Measurements from ENCODE around the gene JOSD1. TPM values are rescaled to one million over a fixed set of nuclear protein-coding genes. Genes with fewer than 3 reads are reported as not detected.

Gene JOSD1
- total RNA-seq, 3 donors from 2014 or later = 60.5 to 80.8 (median 61.3) TPM

DNA sequence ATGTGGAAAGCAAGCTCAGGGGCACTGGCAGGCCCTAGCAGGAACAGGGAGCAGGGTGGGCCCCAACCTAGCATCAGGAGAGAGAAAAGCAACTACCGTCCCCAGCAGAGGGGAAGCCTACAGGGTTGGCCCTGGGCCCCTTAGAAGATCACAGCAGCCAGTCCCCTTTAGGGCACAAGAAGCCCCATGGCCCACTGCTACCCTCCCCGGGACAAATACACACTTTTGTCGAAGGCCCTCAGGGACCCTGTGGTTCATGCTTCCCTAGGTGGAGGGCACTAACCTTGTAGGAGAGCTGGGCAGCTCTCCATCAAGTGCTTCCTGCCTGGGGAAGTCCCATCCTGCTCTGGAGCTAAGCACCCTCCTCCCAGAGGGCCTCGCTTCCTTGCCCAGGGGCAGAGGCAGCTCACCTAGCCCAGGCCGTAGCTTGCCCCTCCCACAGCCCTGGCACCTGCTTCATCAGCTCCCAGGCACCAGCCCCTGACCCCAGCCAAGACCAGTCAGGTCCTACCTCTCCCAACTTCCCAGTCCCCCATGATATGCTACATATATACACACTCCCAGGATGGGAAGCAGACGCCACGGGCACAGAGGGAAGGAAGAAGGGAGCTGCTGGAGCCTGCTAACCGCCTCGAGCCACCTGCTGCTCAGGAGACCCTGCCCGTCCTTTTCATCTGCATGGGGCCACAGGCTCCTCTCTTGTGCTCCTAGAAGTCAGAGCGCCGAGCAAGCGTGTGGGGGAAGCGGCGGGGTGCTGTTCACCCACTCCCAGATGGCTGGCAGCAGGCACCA lies 34.9 kb upstream of the JOSD1 start:
- Histone ChIP-seq H3K36me3 (peaks cover 23% of the 10 kb centered on the region), H3K27ac (peak overlapping the region; percentile 52 to 81), H3K4me1 (peaks cover 12 to 20% of the 10 kb centered on the region in 2 donors), H3K4me3 (no peak overlapping the region), H3K27me3 (no peaks in the 10 kb centered on the region), H3K9me3 (no peaks in the 10 kb centered on the region)
- intact Hi-C loops (cut with DNase I; ENCODE audit: low total_unique reads) = no loop called here
- TF ChIP-seq POLR2A (IDR thresholded peaks at IDR 0.05) (no peak), POLR2AphosphoS5 (IDR thresholded peaks at IDR 0.05) (no peak)
- TF ChIP-seq, protein P1, sequence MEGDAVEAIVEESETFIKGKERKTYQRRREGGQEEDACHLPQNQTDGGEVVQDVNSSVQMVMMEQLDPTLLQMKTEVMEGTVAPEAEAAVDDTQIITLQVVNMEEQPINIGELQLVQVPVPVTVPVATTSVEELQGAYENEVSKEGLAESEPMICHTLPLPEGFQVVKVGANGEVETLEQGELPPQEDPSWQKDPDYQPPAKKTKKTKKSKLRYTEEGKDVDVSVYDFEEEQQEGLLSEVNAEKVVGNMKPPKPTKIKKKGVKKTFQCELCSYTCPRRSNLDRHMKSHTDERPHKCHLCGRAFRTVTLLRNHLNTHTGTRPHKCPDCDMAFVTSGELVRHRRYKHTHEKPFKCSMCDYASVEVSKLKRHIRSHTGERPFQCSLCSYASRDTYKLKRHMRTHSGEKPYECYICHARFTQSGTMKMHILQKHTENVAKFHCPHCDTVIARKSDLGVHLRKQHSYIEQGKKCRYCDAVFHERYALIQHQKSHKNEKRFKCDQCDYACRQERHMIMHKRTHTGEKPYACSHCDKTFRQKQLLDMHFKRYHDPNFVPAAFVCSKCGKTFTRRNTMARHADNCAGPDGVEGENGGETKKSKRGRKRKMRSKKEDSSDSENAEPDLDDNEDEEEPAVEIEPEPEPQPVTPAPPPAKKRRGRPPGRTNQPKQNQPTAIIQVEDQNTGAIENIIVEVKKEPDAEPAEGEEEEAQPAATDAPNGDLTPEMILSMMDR (IDR thresholded peaks at IDR 0.05) = no peak
- DNase-seq (ENCODE audit: low spot score in 2 of 2) = no peak

DNA sequence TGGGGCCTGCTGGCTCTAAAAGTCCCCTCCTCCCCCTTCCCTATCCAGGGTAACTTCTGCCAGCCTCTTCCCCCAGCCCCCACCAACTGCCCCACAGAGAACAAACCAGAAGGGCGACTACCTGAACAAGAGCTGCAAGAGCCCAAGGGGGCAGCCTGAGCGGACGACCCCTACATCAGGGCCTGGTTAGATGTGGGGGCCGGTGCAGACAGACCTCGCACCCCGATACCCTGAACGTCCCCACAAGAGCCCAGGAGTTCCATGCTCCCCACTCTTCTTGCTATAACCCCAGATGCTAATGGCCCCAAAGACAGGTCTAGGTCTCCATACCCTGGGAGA lies 34.4 kb upstream of the JOSD1 start:
- Histone ChIP-seq H3K9me3 (no peaks in the 10 kb centered on the region), H3K36me3 (peaks cover 23% of the 10 kb centered on the region), H3K4me3 (no peak overlapping the region), H3K4me1 (peaks cover 12 to 20% of the 10 kb centered on the region in 2 donors), H3K27ac (peak overlapping the region; percentile 52 to 81), H3K27me3 (no peaks in the 10 kb centered on the region)
- TF ChIP-seq POLR2AphosphoS5 (IDR thresholded peaks at IDR 0.05) = no peak
- no peak for TF ChIP-seq POLR2A (IDR thresholded peaks at IDR 0.05)
- intact Hi-C loops (cut with DNase I; ENCODE audit: low total_unique reads) = no loop called here
- no peak for DNase-seq (ENCODE audit: low spot score in 2 of 2)

DNA sequence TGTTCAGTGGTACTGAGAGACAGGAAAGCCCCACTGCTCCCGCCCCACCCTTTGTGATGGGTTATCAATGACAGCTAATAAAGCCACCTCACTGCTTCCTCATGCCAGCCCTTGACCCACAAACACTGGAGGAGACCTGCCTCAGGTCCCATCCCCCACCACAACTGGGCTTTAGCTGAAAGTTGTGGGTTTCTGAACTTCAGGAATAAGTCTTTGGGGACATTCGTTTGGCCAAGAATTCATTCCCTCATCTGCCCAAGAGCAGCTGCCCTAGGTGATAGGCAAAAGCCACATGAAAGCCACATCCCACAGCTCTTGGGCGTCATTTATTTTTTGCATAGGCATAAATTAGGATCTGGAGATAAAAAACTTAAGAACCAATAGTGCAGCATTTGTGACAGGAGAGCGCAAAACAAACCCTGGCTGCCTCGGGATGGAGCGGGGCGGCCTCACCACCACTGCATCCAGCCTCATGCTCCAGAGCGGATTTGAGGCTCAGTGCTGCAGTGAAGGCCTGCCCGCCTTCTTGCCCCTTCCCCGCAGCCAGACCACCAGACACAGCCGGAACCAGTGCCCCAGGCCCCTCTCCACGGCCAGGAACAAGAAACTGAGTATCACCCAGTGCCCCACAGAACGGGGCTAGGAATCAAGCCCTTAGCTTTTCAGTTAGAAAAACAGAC lies 33.8 kb upstream of the JOSD1 start:
- peaks cover 28% of the 10 kb centered on the region for H3K36me3 ChIP-seq
- TF ChIP-seq POLR2AphosphoS5 (IDR thresholded peaks at IDR 0.05) (no peak), POLR2A (IDR thresholded peaks at IDR 0.05) (no peak)
- TF ChIP-seq, protein P1 (IDR thresholded peaks at IDR 0.05) = no peak
- no peaks in the 10 kb centered on the region for H3K27me3 ChIP-seq
- intact Hi-C loops (cut with DNase I; ENCODE audit: low total_unique reads) = loop anchor here (5.0 kb wide), 1 partner anchor 558 kb away; no protein-coding TSS in a partner anchor
- no peak for DNase-seq (ENCODE audit: low spot score in 2 of 2)
- peak overlapping the region; percentile 81 to 87 for H3K27ac ChIP-seq
- no peak overlapping the region for H3K4me3 ChIP-seq
- peaks cover 12 to 20% of the 10 kb centered on the region in 2 donors for H3K4me1 ChIP-seq
- no peaks in the 10 kb centered on the region for H3K9me3 ChIP-seq

- peak overlapping the region; percentile 81 to 87 for H3K27ac ChIP-seq
- no peaks in the 10 kb centered on the region for H3K27me3 ChIP-seq
- peaks cover 12 to 20% of the 10 kb centered on the region in 2 donors for H3K4me1 ChIP-seq
- TF ChIP-seq, protein P1 (IDR thresholded peaks at IDR 0.05) = no peak
- TF ChIP-seq POLR2A (IDR thresholded peaks at IDR 0.05) (no peak), POLR2AphosphoS5 (IDR thresholded peaks at IDR 0.05) (no peak)
- no peak overlapping the region for H3K4me3 ChIP-seq
- no peaks in the 10 kb centered on the region for H3K9me3 ChIP-seq
- H3K36me3 ChIP-seq = peaks cover 32% of the 10 kb centered on the region
- intact Hi-C loops (cut with DNase I; ENCODE audit: low total_unique reads) = loop anchor here (5.0 kb wide), 1 partner anchor 558 kb away; no protein-coding TSS in a partner anchor
- DNase-seq (ENCODE audit: low spot score in 2 of 2) = peak; percentile 64 to 69
Observed at GRCh38 chr22:38733724-38734381, 33.1 kb upstream of the JOSD1 start.

DNA sequence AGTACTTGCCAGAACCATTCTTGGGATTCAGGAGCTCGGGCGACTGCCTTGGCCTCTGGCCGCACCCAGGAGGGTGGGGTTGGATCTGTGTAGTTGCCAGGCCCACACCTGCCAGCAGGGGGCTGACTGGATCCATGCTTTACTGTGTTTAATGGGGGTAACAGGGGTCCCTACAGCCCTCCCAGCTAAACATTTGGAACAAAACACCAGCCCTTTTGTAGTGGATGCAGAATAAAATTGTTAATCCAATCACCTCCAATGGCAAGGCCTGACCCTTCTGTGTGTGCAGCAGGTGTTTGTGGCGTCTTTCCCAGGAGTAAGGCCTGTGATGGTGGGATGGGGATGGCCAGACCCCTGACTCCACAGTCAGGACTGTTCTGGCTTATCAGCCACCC lies 32.6 kb upstream of the JOSD1 start:
- no peak for DNase-seq (ENCODE audit: low spot score in 2 of 2)
- H3K27ac ChIP-seq = peak overlapping the region; percentile 81 to 87
- TF ChIP-seq POLR2AphosphoS5 (IDR thresholded peaks at IDR 0.05) (peak in 1 of 3 donors; percentile 9), POLR2A (IDR thresholded peaks at IDR 0.05) (no peak)
- TF ChIP-seq, protein P1 (IDR thresholded peaks at IDR 0.05) = peak; percentile 53 to 68 (median 55)
- H3K9me3 ChIP-seq = no peaks in the 10 kb centered on the region
- H3K27me3 ChIP-seq = no peaks in the 10 kb centered on the region
- H3K4me3 ChIP-seq = no peak overlapping the region
- H3K4me1 ChIP-seq = peaks cover 12 to 20% of the 10 kb centered on the region in 2 donors
- peaks cover 30% of the 10 kb centered on the region for H3K36me3 ChIP-seq
- intact Hi-C loops (cut with DNase I; ENCODE audit: low total_unique reads) = loop anchor here (5.0 kb wide), 1 partner anchor 559 kb away; no protein-coding TSS in a partner anchor

All from breast epithelium (tissue), 4 donors.